A549 (cell line): ENCODE measurements around the gene SSR3.
A peak's percentile ranks its signal among the peaks of the same experiment; 100 is the strongest.

ENCODE experiments used
- CTCF ChIP-seq: fragments of >200 bp; sonication (Bioruptor Twin); formaldehyde crosslinking; IDR thresholded peaks from 3 replicates; pipeline ENCODE4 v1.5.1; 2016
- ELK1 ChIP-seq: fragments of 150-350 bp; IDR thresholded peaks from 2 replicates; pipeline ENCODE4 v1.6.1; 2014; ENCODE audit warnings: low read depth, mild to moderate bottlenecking, low read length
- EP300 ChIP-seq, 2 experiments: fragments of >200 bp; sonication (Bioruptor Twin); formaldehyde crosslinking; IDR thresholded peaks; 2 replicates in 1 of 2; 3 replicates in 1 of 2; pipeline ENCODE4 v1.6.1; 2016 to 2017
- HOXB13 ChIP-seq: fragments of 250-450 bp; sonication (Bioruptor Pico); IDR thresholded peaks from 2 replicates; pipeline ENCODE4 v1.5.0; 2020; ENCODE audit warnings: low read depth, mild to moderate bottlenecking, moderate library complexity
- KDM1A ChIP-seq: fragments of 200-600 bp; sonication (generic); IDR thresholded peaks from 2 replicates; pipeline ENCODE4 v1.6.1; 2016; ENCODE audit warnings: low read depth, mild to moderate bottlenecking
- MAZ ChIP-seq: fragments of 150-350 bp; IDR thresholded peaks from 2 replicates; pipeline ENCODE4 v1.6.1; 2014; ENCODE audit warnings: antibody characterized with exemption, low read depth, low read length, borderline replicate concordance
- NR3C1 ChIP-seq: fragments of >200 bp; sonication (Bioruptor Twin); formaldehyde crosslinking; IDR thresholded peaks from 3 replicates; pipeline ENCODE4 v1.6.1; 2017
- POLR2A ChIP-seq: IDR thresholded peaks from 2 replicates; pipeline ENCODE4 v1.6.1; 2012; ENCODE audit warnings: mild to moderate bottlenecking, low read length
- RFX5 ChIP-seq: fragments of 450-650 bp; IDR thresholded peaks from 2 replicates; pipeline ENCODE4 v1.7.1; 2014; ENCODE audit warnings: antibody characterized with exemption, mild to moderate bottlenecking, moderate library complexity
- SMC3 ChIP-seq: fragments of >200 bp; sonication (Bioruptor Twin); formaldehyde crosslinking; IDR thresholded peaks from 3 replicates; pipeline ENCODE4 v1.6.1; 2018; ENCODE audit warnings: inconsistent platforms
- TFCP2L1 ChIP-seq: fragments of 250-450 bp; sonication (Bioruptor Pico); IDR thresholded peaks from 2 replicates; pipeline ENCODE4 v1.5.0; 2021; ENCODE audit warnings: mild to moderate bottlenecking
- USF2 ChIP-seq: fragments of 450-650 bp; IDR thresholded peaks from 2 replicates; pipeline ENCODE4 v1.6.1; 2014; ENCODE audit warnings: antibody characterized with exemption
- TF ChIP-seq, protein P1 (sequence below): IDR thresholded peaks from 2 replicates; pipeline ENCODE4 v1.6.1; 2012

DNA sequence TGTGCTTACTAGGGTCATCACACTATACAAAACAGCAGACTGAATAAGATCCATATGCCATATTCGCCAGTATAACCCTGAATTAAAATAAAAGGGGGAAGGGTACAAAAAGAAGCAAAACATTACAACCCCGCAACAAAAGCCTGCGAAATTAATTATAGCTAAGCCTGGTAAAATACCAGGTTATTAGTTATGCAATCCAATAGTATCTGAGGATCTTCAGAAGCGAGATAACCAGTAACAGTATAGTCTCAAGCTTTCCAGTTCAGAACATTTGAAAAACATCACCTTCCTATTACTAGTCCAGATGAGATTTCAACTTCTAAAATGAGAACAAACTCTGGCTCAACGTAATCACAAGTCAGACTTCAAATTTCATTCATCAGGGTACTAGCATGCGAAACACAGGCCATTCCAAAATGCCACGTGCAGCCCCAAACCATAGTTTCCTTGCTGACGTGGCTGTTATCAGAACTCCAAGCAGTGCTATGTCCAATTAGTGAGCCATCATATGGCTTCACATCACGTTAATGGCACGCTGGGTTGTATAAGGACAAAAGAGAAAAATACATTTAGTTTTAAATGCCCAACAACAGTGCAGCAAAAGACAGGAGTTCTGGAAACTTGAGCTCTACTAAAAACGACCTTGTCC is 1.1 kb downstream of the SSR3 start:
- TF ChIP-seq POLR2A (no peak), CTCF (no peak), USF2 (no peak), EP300 (IDR thresholded peaks at IDR 0.05) (no peak), TFCP2L1 (CRISPR knock-in tag) (no peak), HOXB13 (CRISPR knock-in tag) (no peak), SMC3 (no peak), MAZ (no peak), NR3C1 (no peak), KDM1A (no peak), ELK1 (no peak), RFX5 (no peak)
- TF ChIP-seq, protein P1, sequence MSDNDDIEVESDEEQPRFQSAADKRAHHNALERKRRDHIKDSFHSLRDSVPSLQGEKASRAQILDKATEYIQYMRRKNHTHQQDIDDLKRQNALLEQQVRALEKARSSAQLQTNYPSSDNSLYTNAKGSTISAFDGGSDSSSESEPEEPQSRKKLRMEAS: peak; percentile 81
